ENCODE data around the gene TNFRSF19. TPM values are rescaled to one million over a fixed set of nuclear protein-coding genes. Genes with fewer than 3 reads are reported as not detected.

Gene TNFRSF19
- total and polyA plus RNA-seq, 8 donors, result 1.2 to 14.0 (median 2.7) TPM; not detected in 1

DNA sequence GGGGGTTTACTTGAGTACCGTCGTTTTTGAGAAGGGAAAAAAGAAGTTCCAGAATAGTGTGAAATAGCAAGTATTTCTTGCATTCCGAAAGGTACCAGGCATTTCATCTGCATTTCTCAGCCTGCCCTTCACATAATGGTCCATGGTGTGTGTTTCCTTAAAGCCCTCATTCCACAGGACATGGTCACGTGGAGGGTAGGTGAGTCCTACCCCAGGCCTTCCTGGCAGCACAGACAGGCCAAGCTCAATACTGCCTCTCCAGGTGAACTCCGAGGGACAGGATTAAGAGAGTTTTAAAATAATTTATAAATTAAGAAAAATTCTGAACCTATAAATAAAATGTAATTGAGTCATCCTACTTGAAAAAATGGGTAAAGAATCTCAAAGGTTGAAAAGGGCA, 64.7 kb downstream of the TNFRSF19 start:
- TF ChIP-seq POLR2A (IDR thresholded peaks at IDR 0.05) (no peak), EP300 (IDR thresholded peaks at IDR 0.05) (no peak), POLR2AphosphoS5 (IDR thresholded peaks at IDR 0.05) (no peak)
- TF ChIP-seq, protein P1, sequence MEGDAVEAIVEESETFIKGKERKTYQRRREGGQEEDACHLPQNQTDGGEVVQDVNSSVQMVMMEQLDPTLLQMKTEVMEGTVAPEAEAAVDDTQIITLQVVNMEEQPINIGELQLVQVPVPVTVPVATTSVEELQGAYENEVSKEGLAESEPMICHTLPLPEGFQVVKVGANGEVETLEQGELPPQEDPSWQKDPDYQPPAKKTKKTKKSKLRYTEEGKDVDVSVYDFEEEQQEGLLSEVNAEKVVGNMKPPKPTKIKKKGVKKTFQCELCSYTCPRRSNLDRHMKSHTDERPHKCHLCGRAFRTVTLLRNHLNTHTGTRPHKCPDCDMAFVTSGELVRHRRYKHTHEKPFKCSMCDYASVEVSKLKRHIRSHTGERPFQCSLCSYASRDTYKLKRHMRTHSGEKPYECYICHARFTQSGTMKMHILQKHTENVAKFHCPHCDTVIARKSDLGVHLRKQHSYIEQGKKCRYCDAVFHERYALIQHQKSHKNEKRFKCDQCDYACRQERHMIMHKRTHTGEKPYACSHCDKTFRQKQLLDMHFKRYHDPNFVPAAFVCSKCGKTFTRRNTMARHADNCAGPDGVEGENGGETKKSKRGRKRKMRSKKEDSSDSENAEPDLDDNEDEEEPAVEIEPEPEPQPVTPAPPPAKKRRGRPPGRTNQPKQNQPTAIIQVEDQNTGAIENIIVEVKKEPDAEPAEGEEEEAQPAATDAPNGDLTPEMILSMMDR (IDR thresholded peaks at IDR 0.05), result no peak
- DNase-seq, result no peak
- Histone ChIP-seq H3K9me3 (no peaks in the 10 kb centered on the region), H3K27ac (no peak overlapping the region), H3K36me3 (no peaks in the 10 kb centered on the region), H3K27me3 (no peaks in the 10 kb centered on the region), H3K4me3 (no peak overlapping the region), H3K4me1 (peaks cover 0 to 22% (median 11%) of the 10 kb centered on the region in 4 donors)
- intact Hi-C loops (cut with DNase I; ENCODE audit: low total_unique reads), result no loop called here
- WGBS, 5 donors, result 80 to 94% (median 93%) methylated on average over 5 of the region's 5 CpGs

DNA sequence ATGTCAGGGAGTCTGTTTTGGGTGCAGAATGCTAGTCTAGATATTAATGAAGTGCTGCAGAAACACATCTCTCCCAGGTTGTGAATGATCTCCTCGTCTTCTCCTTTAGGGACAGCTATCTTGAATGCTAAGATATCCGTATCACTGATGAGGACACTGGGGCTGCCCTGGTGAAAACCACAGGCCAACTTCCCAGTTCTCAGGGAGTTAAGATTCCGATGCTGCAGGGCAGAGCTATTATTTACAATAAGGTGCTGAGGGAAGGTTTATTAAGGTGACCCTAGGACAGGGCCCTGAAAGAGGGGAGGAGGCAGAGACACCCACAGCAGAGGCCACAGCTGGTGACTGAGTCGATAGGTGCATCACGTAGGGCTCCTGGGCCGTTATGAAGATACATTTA, 66.1 kb downstream of the TNFRSF19 start:
- 66 to 91% (median 83%) methylated on average over 6 of the region's 6 CpGs for WGBS, 5 donors
- intact Hi-C loops (cut with DNase I; ENCODE audit: low total_unique reads), result no loop called here
- H3K4me1 ChIP-seq, result peaks cover 0 to 9% (median 4%) of the 10 kb centered on the region in 4 donors
- no peak overlapping the region for H3K27ac ChIP-seq
- H3K27me3 ChIP-seq, result no peaks in the 10 kb centered on the region
- no peaks in the 10 kb centered on the region for H3K9me3 ChIP-seq
- H3K4me3 ChIP-seq, result no peak overlapping the region
- H3K36me3 ChIP-seq, result no peaks in the 10 kb centered on the region
- DNase-seq, result no peak
- TF ChIP-seq POLR2AphosphoS5 (IDR thresholded peaks at IDR 0.05) (no peak), EP300 (IDR thresholded peaks at IDR 0.05) (no peak), POLR2A (IDR thresholded peaks at IDR 0.05) (no peak)
- TF ChIP-seq, protein P1 (IDR thresholded peaks at IDR 0.05), result no peak

DNA sequence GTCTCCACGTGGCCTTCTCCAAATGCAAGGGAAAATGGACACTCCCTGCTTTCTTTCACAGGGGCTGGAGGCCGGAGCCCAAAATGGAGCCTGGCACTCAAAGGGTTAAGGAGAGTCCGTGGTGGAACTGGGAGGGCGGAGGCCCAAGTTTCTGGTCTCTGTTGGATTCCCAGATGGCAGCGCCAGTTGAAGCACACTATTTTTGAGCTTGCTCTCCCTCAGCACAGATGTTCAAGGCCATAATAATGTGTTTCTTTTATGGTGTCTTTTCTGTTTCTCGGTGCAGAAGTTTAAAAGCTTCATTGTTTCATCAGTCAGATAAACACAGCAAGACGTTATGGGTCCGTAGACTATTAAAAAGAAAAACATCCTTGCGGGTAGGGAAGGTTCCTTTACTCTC, 67.6 kb downstream of the TNFRSF19 start:
- no peak overlapping the region for H3K4me3 ChIP-seq
- no peaks in the 10 kb centered on the region for H3K36me3 ChIP-seq
- peaks cover 0 to 4% (median 0%) of the 10 kb centered on the region in 4 donors for H3K4me1 ChIP-seq
- intact Hi-C loops (cut with DNase I; ENCODE audit: low total_unique reads), result no loop called here
- no peaks in the 10 kb centered on the region for H3K27me3 ChIP-seq
- TF ChIP-seq, protein P1 (IDR thresholded peaks at IDR 0.05), result no peak
- no peak for TF ChIP-seq POLR2A (IDR thresholded peaks at IDR 0.05)
- no peak for TF ChIP-seq EP300 (IDR thresholded peaks at IDR 0.05)
- no peak for TF ChIP-seq POLR2AphosphoS5 (IDR thresholded peaks at IDR 0.05)
- DNase-seq, result no peak
- H3K9me3 ChIP-seq, result no peaks in the 10 kb centered on the region
- H3K27ac ChIP-seq, result no peak overlapping the region
- WGBS, 5 donors, result 61 to 69% (median 65%) methylated on average over 9 of the region's 9 CpGs

DNA sequence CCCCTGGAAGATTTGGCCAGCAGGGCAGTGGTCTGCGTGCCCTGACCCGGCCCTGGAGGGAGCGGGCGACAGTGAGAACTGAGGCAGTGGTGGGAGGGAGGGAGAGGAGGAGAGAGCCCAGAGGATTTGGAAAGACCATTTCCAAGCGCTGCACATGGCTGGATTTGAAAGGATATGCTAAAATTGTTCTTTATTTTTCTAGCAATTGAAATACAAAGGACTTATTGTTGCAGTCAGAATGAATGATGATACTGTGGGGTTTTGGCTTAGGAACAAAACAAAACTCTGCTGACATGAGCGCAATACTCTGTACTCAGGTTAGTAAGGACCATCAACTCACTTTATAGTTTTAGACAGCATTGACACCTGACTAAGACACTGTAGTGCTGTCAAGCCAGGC, 69.5 kb downstream of the TNFRSF19 start:
- TF ChIP-seq, protein P1 (IDR thresholded peaks at IDR 0.05), result no peak
- no peak for TF ChIP-seq POLR2AphosphoS5 (IDR thresholded peaks at IDR 0.05)
- TF ChIP-seq EP300 (IDR thresholded peaks at IDR 0.05), result no peak
- TF ChIP-seq POLR2A (IDR thresholded peaks at IDR 0.05), result no peak
- no peaks in the 10 kb centered on the region for H3K27me3 ChIP-seq
- WGBS, 5 donors, result 82 to 92% (median 88%) methylated on average over 6 of the region's 6 CpGs
- H3K9me3 ChIP-seq, result no peaks in the 10 kb centered on the region
- no peak overlapping the region for H3K27ac ChIP-seq
- no peaks in the 10 kb centered on the region for H3K36me3 ChIP-seq
- H3K4me1 ChIP-seq, result peaks cover 0 to 4% (median 0%) of the 10 kb centered on the region in 4 donors
- intact Hi-C loops (cut with DNase I; ENCODE audit: low total_unique reads), result no loop called here
- H3K4me3 ChIP-seq, result no peak overlapping the region
- DNase-seq, result no peak

All from stomach (tissue), 9 donors.